ENCODE measurements around the gene IQGAP3. TPM values are rescaled to one million over a fixed set of nuclear protein-coding genes. Genes with fewer than 3 reads are reported as not detected.
A peak's percentile ranks its signal among the peaks of the same experiment; 100 is the strongest.

IQGAP3 gene
- total and polyA plus RNA-seq, 11 donors = 0.09 to 5.1 (median 0.25) TPM

GRCh38 chr1:156489935-156490293 lies 82.5 kb downstream of the IQGAP3 start:
- intact Hi-C loops (cut with DNase I) = loop anchor here in 1 of 10 donors (10.0 kb wide), 1 partner anchor 115 kb away; the partner anchor contains the start of gene GPATCH4
- Histone ChIP-seq H3K27ac (peak overlapping the region; percentile 81 to 100 (median 98)), H3K4me3 (peak overlapping the region in 10 of 12 donors; percentile 11 to 50 (median 38)), H3K4me1 (peaks cover 48 to 100% (median 93%) of the 10 kb centered on the region in 12 donors), H3K9me3 (no peaks in the 10 kb centered on the region), H3K36me3 (peaks cover 0 to 22% (median 5%) of the 10 kb centered on the region in 9 donors), H3K27me3 (no peaks in the 10 kb centered on the region)
- ATAC-seq = no peak
- 13 to 28% (median 24%) methylated on average over 7 of the region's 7 CpGs for WGBS, 4 donors
- no peak for TF ChIP-seq POLR2A (IDR thresholded peaks at IDR 0.05)
- TF ChIP-seq CTCF (IDR thresholded peaks at IDR 0.05) = no peak
- no peak for DNase-seq

GRCh38 chr1:156489166-156489934 lies 83.0 kb downstream of the IQGAP3 start:
- WGBS, 4 donors = 10 to 14% (median 12%) methylated on average over 12 of the region's 12 CpGs
- TF ChIP-seq CTCF (IDR thresholded peaks at IDR 0.05) (peak in 10 of 12 donors; percentile 10 to 64 (median 34)), POLR2A (IDR thresholded peaks at IDR 0.05) (no peak)
- peak; percentile 59 to 75 (median 71) for ATAC-seq
- Histone ChIP-seq H3K36me3 (peaks cover 0 to 19% (median 0%) of the 10 kb centered on the region in 9 donors), H3K4me3 (peak overlapping the region in 10 of 12 donors; percentile 11 to 50 (median 38)), H3K27me3 (no peaks in the 10 kb centered on the region), H3K9me3 (no peaks in the 10 kb centered on the region), H3K4me1 (peaks cover 42 to 100% (median 93%) of the 10 kb centered on the region in 12 donors), H3K27ac (peak overlapping the region; percentile 81 to 100 (median 98))
- intact Hi-C loops (cut with DNase I) = loop anchor here in 1 of 10 donors (10.0 kb wide), 1 partner anchor 115 kb away; the partner anchor contains the start of gene GPATCH4
- peak; percentile 75 to 89 (median 84) for DNase-seq

GRCh38 chr1:156488566-156489165 lies 83.7 kb downstream of the IQGAP3 start:
- Histone ChIP-seq H3K4me3 (peak overlapping the region in 5 of 12 donors; percentile 20 to 42 (median 39)), H3K27me3 (no peaks in the 10 kb centered on the region), H3K36me3 (peaks cover 0 to 20% (median 0%) of the 10 kb centered on the region in 9 donors), H3K9me3 (no peaks in the 10 kb centered on the region), H3K4me1 (peaks cover 35 to 100% (median 93%) of the 10 kb centered on the region in 12 donors), H3K27ac (peak overlapping the region; percentile 55 to 100 (median 98))
- DNase-seq (no peak), ATAC-seq (no peak)
- WGBS, 4 donors = 29 to 40% (median 34%) methylated on average over 5 of the region's 5 CpGs
- TF ChIP-seq POLR2A (IDR thresholded peaks at IDR 0.05) (no peak), CTCF (IDR thresholded peaks at IDR 0.05) (no peak)
- intact Hi-C loops (cut with DNase I) = loop anchor here in 1 of 10 donors (10.0 kb wide), 1 partner anchor 116 kb away; the partner anchor contains the start of gene GPATCH4

GRCh38 chr1:156487862-156488261 lies 84.5 kb downstream of the IQGAP3 start:
- H3K27ac ChIP-seq = peak overlapping the region; percentile 4 to 100 (median 91)
- no peak overlapping the region for H3K4me3 ChIP-seq
- WGBS, 4 donors = 51 to 59% (median 54%) methylated on average over 4 of the region's 4 CpGs
- no peaks in the 10 kb centered on the region for H3K9me3 ChIP-seq
- no peak for ATAC-seq
- H3K36me3 ChIP-seq = peaks cover 0 to 28% (median 8%) of the 10 kb centered on the region in 9 donors
- DNase-seq = peak in 1 of 5 donors; percentile 15
- no peaks in the 10 kb centered on the region for H3K27me3 ChIP-seq
- peaks cover 27 to 100% (median 92%) of the 10 kb centered on the region in 12 donors for H3K4me1 ChIP-seq
- TF ChIP-seq CTCF (IDR thresholded peaks at IDR 0.05) (no peak), POLR2A (IDR thresholded peaks at IDR 0.05) (no peak)
- intact Hi-C loops (cut with DNase I) = loop anchor here in 1 of 10 donors (10.0 kb wide), 1 partner anchor 117 kb away; the partner anchor contains the start of gene GPATCH4
